Omental fat pad (tissue), 4 donors: ENCODE measurements around the gene SLC13A1. TPM values are rescaled to one million over a fixed set of nuclear protein-coding genes. Genes with fewer than 3 reads are reported as not detected.

Experiments
- ATAC-seq: fragments of 150-250 bp; one replicate; pipeline ENCODE4 v1.9.1; 2016; ENCODE audit warnings: mild to moderate bottlenecking, moderate library complexity; ENCODE audit not compliant: low FRiP score
- DNase-seq: peaks from one replicate; pipeline ENCODE4 v3.0.0-alpha.2; 2019; ENCODE audit warnings: low spot score
- CTCF ChIP-seq, 3 donors: fragments of 450-650 bp; IDR thresholded peaks; one replicate each; pipeline ENCODE4 v1.5.1; 2016 to 2017; ENCODE audit warnings: antibody characterized with exemption in 3 of 3, mild to moderate bottlenecking in 3 of 3, moderate library complexity in 2 of 3
- total RNA-seq, 4 donors: library from RNA; depleted of rRNA; stranded (reverse); fragments of >200 nt; gene quantifications; one replicate each; pipeline ENCODE4 v1.1.0, GENCODE V29; 2016

The SLC13A1 gene
- total RNA-seq, 4 donors from 2014 or later: not detected

GRCh38 chr7:123210986-123211385 lies 11.2 kb upstream of the SLC13A1 start:
- DNase-seq: no peak
- ATAC-seq: no peak
- no peak for TF ChIP-seq CTCF (IDR thresholded peaks at IDR 0.05)

- ATAC-seq: peak; percentile 54
- DNase-seq: no peak
- TF ChIP-seq CTCF (IDR thresholded peaks at IDR 0.05): no peak
Observed at GRCh38 chr7:123209786-123210185, 10.0 kb upstream of the SLC13A1 start.

- TF ChIP-seq CTCF (IDR thresholded peaks at IDR 0.05): no peak
- DNase-seq: no peak
- ATAC-seq: no peak
Observed at GRCh38 chr7:123208793-123209192, 9.0 kb upstream of the SLC13A1 start.

- no peak for DNase-seq
- no peak for ATAC-seq
- TF ChIP-seq CTCF (IDR thresholded peaks at IDR 0.05): no peak
Observed at GRCh38 chr7:123204206-123204835, 4.6 kb upstream of the SLC13A1 start.

- no peak for DNase-seq
- no peak for TF ChIP-seq CTCF (IDR thresholded peaks at IDR 0.05)
- no peak for ATAC-seq
Observed at GRCh38 chr7:123201901-123202300, 2.1 kb upstream of the SLC13A1 start.

GRCh38 chr7:123198668-123199652 lies 809 bp downstream of the SLC13A1 start:
- DNase-seq: no peak
- ATAC-seq: no peak
- TF ChIP-seq CTCF (IDR thresholded peaks at IDR 0.05): no peak
